Gastroesophageal sphincter (tissue), 4 donors: Measurements from ENCODE around the gene IL6ST. TPM values are rescaled to one million over a fixed set of nuclear protein-coding genes. Genes with fewer than 3 reads are reported as not detected.

Experiments
- ATAC-seq: fragments of 150-250 bp; one replicate; pipeline ENCODE4 v1.9.1; 2016; ENCODE audit warnings: mild to moderate bottlenecking, moderate library complexity
- H3K27ac ChIP-seq, 4 donors: fragments of 200-600 bp; sonication (generic) in 3 of 4; 1 replicate in 3 of 4; 2 replicates in 1 of 4; pipeline ENCODE4 v1.5.1; 2016 to 2019
- H3K27me3 ChIP-seq: fragments of 200-600 bp; sonication (generic); one replicate; pipeline ENCODE4 v1.5.1; 2019
- H3K36me3 ChIP-seq, 2 donors: fragments of 200-600 bp; sonication (generic); one replicate each; pipeline ENCODE4 v1.5.1; 2019; ENCODE audit warnings: control low read depth in 1 of 2
- H3K4me1 ChIP-seq, 3 donors: fragments of 200-600 bp; sonication (generic); 1 replicate in 2 of 3; 2 replicates in 1 of 3; pipeline ENCODE4 v1.5.1; 2016 to 2019; ENCODE audit warnings: control low read depth in 2 of 3
- H3K4me3 ChIP-seq, 2 donors: fragments of 200-600 bp; sonication (generic); one replicate each; pipeline ENCODE4 v1.5.1; 2019; ENCODE audit warnings: mild to moderate bottlenecking in 1 of 2, moderate library complexity in 1 of 2
- H3K9me3 ChIP-seq, 3 donors: fragments of 200-600 bp; sonication (generic); one replicate each; pipeline ENCODE4 v1.5.1; 2017 to 2019; ENCODE audit warnings: control low read depth in 2 of 3
- EP300 ChIP-seq: sonication (generic); formaldehyde crosslinking; IDR thresholded peaks from one replicate; pipeline ENCODE4 v1.6.1; 2017; ENCODE audit warnings: antibody characterized with exemption, mild to moderate bottlenecking
- POLR2A ChIP-seq, 2 donors: fragments of 450-650 bp; IDR thresholded peaks; one replicate each; pipeline ENCODE4 v1.6.1; 2017; ENCODE audit warnings: antibody characterized with exemption in 2 of 2, mild to moderate bottlenecking in 2 of 2, moderate library complexity in 1 of 2
- POLR2AphosphoS5 ChIP-seq: sonication (generic); formaldehyde crosslinking; IDR thresholded peaks from one replicate; pipeline ENCODE4 v1.6.1; 2017; ENCODE audit warnings: antibody characterized with exemption
- WGBS, 2 donors: methylation state at CpG; one replicate each; pipeline ENCODE4 v1.1.5; 2018; ENCODE audit warnings: low coverage in 1 of 2; 5-methylcytosine and 5-hydroxymethylcytosine counted together
- total RNA-seq, 4 donors: library from RNA; depleted of rRNA; stranded (reverse); fragments of >200 nt; gene quantifications; one replicate each; pipeline ENCODE4 v1.1.0, GENCODE V29; 2016
- TF ChIP-seq, protein P1 (sequence below), 4 experiments: fragments of 200-600 bp in 2 of 4; fragments of 450-650 bp in 2 of 4; sonication (generic) in 1 of 4; IDR thresholded peaks; one replicate each; pipeline ENCODE4 v1.5.1; 2017 to 2019; ENCODE audit warnings: antibody characterized with exemption in 4 of 4, mild to moderate bottlenecking in 2 of 4, moderate library complexity in 2 of 4

The IL6ST gene
- total RNA-seq, 4 donors from 2014 or later = 351 to 761 (median 435) TPM

DNA sequence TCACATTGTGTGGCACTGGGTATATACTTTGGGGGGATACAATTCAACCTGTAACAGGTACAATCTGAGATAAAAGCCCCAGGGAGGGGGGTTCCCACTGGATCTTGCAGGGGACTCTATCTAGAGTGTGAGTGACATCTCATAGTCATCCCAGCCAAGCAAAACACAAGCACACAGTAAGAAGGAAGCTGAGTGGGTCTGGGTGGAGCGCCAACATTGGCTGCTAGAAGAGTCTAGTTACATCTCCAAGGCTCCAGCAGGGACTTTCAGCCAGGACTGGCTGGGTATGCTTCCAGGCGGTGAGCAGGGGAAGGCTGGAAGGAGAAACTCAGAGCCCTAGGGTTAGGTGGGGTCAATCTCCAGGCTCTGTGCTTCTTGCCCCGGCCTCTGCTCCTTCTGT, 90.6 kb downstream of the IL6ST start:
- ATAC-seq = no peak
- 80% methylated on average over 2 of the region's 3 CpGs; no CpG with 5 or more reads in 1 of the 2 donors for WGBS, 2 donors

DNA sequence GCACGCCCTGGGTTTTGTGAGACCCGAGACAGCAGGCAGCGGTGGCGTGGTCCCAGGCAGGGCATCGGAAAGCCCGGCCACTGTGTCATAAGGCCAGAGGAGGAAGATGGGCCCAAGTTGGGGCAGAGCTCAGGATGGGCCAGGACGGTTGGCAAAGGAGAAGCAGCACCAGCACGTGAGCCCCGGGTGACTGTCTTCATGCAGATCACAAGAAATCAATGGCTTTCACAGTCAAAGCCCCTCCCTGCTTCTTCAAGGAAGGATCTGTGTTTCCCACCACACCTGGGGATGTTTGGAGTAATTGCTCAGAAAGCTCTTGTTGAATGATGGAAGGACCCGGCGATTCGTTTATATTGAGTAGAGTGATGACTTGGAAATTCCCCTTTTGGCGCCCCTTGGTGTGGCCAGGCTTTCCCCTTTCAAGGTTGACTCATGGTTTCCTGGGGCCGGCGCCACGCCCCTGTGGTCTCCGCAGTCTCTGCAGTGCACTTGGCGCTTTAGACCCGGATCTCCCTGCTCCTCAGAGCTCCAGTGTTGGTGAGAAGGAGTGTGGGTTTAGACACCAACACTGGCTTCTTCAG, 91.6 kb downstream of the IL6ST start:
- ATAC-seq = no peak
- no peaks in the 10 kb centered on the region for H3K36me3 ChIP-seq

More for the DNA sequence above, 90.6 kb downstream of the IL6ST start:
- Histone ChIP-seq H3K4me3 (no peak overlapping the region), H3K27ac (no peak overlapping the region), H3K4me1 (no peaks in the 10 kb centered on the region), H3K27me3 (no peaks in the 10 kb centered on the region), H3K36me3 (no peaks in the 10 kb centered on the region), H3K9me3 (no peaks in the 10 kb centered on the region)
- TF ChIP-seq, protein P1, sequence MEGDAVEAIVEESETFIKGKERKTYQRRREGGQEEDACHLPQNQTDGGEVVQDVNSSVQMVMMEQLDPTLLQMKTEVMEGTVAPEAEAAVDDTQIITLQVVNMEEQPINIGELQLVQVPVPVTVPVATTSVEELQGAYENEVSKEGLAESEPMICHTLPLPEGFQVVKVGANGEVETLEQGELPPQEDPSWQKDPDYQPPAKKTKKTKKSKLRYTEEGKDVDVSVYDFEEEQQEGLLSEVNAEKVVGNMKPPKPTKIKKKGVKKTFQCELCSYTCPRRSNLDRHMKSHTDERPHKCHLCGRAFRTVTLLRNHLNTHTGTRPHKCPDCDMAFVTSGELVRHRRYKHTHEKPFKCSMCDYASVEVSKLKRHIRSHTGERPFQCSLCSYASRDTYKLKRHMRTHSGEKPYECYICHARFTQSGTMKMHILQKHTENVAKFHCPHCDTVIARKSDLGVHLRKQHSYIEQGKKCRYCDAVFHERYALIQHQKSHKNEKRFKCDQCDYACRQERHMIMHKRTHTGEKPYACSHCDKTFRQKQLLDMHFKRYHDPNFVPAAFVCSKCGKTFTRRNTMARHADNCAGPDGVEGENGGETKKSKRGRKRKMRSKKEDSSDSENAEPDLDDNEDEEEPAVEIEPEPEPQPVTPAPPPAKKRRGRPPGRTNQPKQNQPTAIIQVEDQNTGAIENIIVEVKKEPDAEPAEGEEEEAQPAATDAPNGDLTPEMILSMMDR (IDR thresholded peaks at IDR 0.05) = no peak
- TF ChIP-seq POLR2AphosphoS5 (no peak), POLR2A (IDR thresholded peaks at IDR 0.05) (no peak), EP300 (no peak)

DNA sequence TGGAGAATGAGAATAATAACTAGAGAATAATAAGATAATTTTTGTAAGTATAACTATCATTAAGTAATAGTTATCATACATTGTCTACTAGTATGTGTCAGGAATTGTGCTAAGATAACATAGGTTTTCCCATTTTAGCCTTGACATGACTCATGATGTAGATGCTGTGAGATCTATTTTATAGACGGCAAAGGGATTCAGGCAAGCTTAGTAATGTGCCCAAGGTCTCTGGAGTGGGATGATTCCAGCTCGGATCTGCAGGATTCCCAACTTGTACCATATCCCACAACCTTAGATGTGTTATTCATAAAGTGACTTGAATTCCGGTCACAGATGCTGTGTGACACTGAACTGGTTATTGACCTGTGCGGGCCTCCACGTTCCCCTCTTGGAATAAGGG, 92.1 kb downstream of the IL6ST start:
- TF ChIP-seq, protein P1 (IDR thresholded peaks at IDR 0.05) = no peak
- TF ChIP-seq EP300 (no peak), POLR2AphosphoS5 (no peak), POLR2A (IDR thresholded peaks at IDR 0.05) (no peak)
- H3K9me3 ChIP-seq = no peaks in the 10 kb centered on the region
- H3K4me1 ChIP-seq = no peaks in the 10 kb centered on the region
- no peak for ATAC-seq
- no peaks in the 10 kb centered on the region for H3K36me3 ChIP-seq
- no peaks in the 10 kb centered on the region for H3K27me3 ChIP-seq
- WGBS, 2 donors = 90 to 92% methylated on average over 2 to 3 of the region's 5 CpGs
- no peak overlapping the region for H3K4me3 ChIP-seq
- H3K27ac ChIP-seq = no peak overlapping the region

More for the DNA sequence above, 91.6 kb downstream of the IL6ST start:
- no peak for TF ChIP-seq POLR2AphosphoS5
- no peak for TF ChIP-seq POLR2A (IDR thresholded peaks at IDR 0.05)
- TF ChIP-seq, protein P1 (IDR thresholded peaks at IDR 0.05) = no peak
- no peak for TF ChIP-seq EP300
- no peaks in the 10 kb centered on the region for H3K9me3 ChIP-seq
- no peak overlapping the region for H3K27ac ChIP-seq
- no peaks in the 10 kb centered on the region for H3K27me3 ChIP-seq
- no peaks in the 10 kb centered on the region for H3K4me1 ChIP-seq
- no peak overlapping the region for H3K4me3 ChIP-seq
- WGBS, 2 donors = 54 to 100% methylated on average over 3 to 10 of the region's 19 CpGs

DNA sequence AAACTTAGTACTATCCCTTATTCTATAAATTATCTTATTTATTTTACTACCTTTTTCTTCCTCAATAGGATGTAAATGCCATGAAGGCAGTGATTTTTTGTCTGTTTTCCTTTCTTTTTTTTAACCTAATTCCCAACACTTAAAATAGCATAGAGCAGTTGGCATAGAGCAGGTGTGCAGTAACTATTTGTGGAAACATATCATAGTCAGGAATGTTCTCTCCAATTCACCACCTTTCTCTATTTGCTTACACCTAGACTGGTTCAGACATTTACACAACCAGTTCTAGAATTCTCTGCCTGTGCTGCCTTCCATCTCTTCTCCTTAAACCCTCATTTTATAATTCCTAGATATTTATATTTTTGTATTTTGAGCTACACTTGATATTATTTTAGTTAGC, 94.0 kb downstream of the IL6ST start:
- Histone ChIP-seq H3K4me3 (no peak overlapping the region), H3K4me1 (no peaks in the 10 kb centered on the region), H3K27me3 (peaks cover 5% of the 10 kb centered on the region), H3K27ac (no peak overlapping the region), H3K9me3 (no peaks in the 10 kb centered on the region), H3K36me3 (no peaks in the 10 kb centered on the region)
- TF ChIP-seq POLR2AphosphoS5 = no peak
- TF ChIP-seq, protein P1 (IDR thresholded peaks at IDR 0.05) = no peak
- TF ChIP-seq EP300 = no peak
- no peak for TF ChIP-seq POLR2A (IDR thresholded peaks at IDR 0.05)
- ATAC-seq = no peak

- WGBS, 2 donors = 78% methylated on average over 1 of the region's 1 CpG; no CpG with 5 or more reads in 1 of the 2 donors
- no peaks in the 10 kb centered on the region for H3K36me3 ChIP-seq
- H3K4me1 ChIP-seq = no peaks in the 10 kb centered on the region
- H3K27me3 ChIP-seq = peaks cover 5% of the 10 kb centered on the region
- H3K27ac ChIP-seq = no peak overlapping the region
- no peaks in the 10 kb centered on the region for H3K9me3 ChIP-seq
- no peak for ATAC-seq
- no peak overlapping the region for H3K4me3 ChIP-seq
- TF ChIP-seq POLR2AphosphoS5 = no peak
- no peak for TF ChIP-seq POLR2A (IDR thresholded peaks at IDR 0.05)
- no peak for TF ChIP-seq EP300
- TF ChIP-seq, protein P1 (IDR thresholded peaks at IDR 0.05) = no peak
These were observed 94.7 kb downstream of the IL6ST start for GRCh38 chr5:55900068-55900467.
